ENCODE measurements around the gene P3H3.
"Not testable (repeated sequence)": the region's sequence is repeated elsewhere in the genome, so short reads cannot be mapped to it uniquely, and the experiment has no call there.

The P3H3 gene

GRCh38 chr12:6843118-6843902, 15.1 kb downstream of the P3H3 start:
- no peak for DNase-seq (ENCODE audit: low read depth in 2 of 2)

GRCh38 chr12:6845395-6845794, 17.2 kb downstream of the P3H3 start:
- no peak for DNase-seq (ENCODE audit: low read depth in 2 of 2)

DNA sequence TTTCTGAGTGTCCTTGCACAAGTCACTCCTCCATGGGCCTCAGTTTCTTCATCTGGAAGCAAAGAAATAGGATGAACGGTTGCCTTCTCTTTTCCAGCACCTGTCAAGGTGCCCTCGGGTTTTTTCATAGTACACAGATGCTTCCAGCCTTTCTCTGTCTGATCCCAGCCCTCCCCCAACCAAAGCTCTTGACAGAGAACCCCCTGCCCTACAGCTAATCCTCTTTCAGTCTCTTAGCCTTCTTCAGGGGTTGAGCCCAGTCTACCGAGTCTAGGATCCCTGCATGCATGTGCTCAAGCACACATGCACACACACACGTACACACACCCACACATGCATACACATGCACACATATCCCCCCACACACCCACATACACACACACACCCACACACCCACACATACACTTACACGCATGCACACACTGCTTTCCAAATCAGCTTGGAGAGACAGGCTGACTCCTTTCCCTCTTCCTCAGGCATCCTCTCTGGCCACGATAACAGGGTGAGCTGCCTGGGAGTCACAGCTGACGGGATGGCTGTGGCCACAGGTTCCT, 18.2 kb downstream of the P3H3 start:
- no peak for DNase-seq (ENCODE audit: low read depth in 2 of 2)

DNA sequence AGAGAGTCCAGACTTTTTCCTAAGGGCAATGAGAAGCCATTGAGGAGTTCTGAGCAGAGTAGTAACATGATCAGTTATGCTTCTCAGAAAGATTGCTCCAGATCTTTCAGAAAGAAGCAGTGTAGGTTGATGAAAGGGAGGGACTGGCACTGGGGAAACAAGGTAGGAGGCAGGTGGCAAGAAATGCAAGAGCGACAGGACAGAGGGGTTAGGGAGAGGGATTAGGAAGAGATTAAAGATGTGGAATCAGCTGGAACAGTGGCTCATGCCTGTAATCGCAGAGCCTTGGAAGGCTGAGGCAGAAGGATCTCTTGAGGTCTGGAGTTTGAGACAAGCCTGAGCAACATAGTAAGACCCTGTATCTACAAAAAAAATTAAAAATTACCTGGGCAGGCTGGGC, 19.5 kb downstream of the P3H3 start:
- DNase-seq (ENCODE audit: low read depth in 2 of 2) = no peak

DNA sequence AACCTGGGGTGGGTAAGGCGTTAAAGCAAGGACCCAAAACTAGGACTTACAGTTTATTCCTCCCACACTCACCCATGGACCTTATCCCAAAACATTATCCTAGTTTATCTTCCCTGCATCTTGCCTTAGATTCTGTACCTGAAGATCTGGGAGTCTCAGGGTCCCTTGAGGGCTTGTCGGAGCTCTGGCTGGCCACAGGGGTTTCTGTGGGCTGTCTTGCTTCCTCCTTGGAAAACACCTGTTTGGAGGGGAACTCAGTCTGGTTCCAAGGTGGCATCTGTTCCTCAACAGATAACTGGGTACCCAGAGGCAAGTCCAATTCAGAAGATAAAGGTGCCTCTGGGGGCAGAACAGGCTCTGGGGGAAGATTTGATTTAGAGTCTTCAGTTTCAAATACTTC, 21.2 kb downstream of the P3H3 start:
- no peak for DNase-seq (ENCODE audit: low read depth in 2 of 2)

DNA sequence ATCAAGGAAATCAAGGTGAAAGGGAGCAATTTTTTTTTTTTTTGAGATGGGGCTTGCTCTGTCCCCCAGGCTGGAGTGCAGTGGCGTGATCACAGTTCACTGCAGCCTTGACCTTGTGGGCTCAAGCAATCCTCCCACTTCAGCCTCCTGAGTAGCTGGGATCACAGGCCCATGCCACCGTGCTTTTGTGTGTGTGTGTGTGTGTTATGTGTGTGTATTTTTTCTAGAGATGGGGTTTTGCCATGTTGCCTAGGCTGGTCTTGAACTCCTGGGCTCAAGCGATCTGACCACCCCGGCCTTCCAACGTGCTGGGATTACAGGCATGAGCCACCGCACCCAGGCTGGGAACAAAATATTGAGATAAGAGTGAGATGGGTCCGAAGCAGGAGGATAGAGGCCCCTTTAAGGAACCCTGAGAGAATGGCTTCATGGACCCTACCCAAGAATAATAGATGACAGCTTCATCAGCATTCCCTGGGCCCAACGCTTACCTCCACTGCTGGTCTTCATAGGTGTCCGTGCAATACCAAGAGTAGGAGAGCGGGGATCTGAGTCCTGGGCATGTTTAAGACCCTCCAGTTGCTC, 21.9 kb downstream of the P3H3 start:
- DNase-seq (ENCODE audit: low read depth in 2 of 2) = no peak

- DNase-seq (ENCODE audit: low read depth in 2 of 2) = no peak
Measured at GRCh38 chr12:6850796-6851152, 22.6 kb downstream of the P3H3 start.

- peak; percentile 94 to 96 for DNase-seq (ENCODE audit: low read depth in 2 of 2)
Measured at GRCh38 chr12:6851153-6851920, 23.1 kb downstream of the P3H3 start, which contains the start of gene CDCA3. TSS of gene CDCA3 (minus strand) at chr12:6851286. CDS start at chr12:6850952, 334 bp downstream.

DNA sequence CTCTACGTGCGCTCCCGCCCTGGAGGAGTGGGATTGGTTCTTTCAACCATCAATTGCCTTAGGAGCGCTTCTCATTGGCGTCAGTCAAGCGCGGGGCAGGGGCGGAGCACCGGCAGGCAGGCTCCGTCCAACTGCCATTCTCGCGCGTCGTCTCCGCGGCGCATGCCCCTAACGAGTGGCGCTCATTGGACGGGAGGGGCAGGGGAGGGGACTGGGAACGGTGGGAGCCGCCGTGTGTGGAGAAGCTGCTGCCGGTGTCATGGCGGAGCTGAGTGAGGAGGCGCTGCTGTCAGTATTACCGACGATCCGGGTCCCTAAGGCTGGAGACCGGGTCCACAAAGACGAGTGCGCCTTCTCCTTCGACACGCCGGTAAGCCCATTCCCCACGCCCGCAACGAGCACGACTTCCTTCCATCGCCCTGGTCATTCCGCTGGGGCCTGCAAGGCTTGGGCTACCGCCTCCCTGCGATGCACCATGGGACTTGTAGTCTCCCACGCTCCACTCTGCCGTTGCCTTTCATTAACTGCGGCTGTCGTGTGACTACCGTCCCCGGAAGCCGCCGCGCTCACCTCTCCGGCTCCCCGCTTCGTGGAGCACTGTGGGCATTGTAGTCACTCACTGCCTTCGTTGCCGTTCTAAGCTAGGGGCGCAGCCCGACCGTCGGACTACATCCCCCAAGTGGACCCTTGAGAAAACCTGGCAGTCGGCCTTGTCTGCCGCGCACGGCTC, 23.9 kb downstream of the P3H3 start, which contains the start of gene USP5:
USP5 (plus strand) TSS at position 230 of the 730 bp plus-strand sequence; CDS start at position 260, 30 bp downstream.
- DNase-seq (ENCODE audit: low read depth in 2 of 2) = peak; percentile 98 to 99

- peak; percentile 71 to 74 for DNase-seq (ENCODE audit: low read depth in 2 of 2)
Measured at GRCh38 chr12:6852651-6853354, 24.6 kb downstream of the P3H3 start.

- DNase-seq (ENCODE audit: low read depth in 2 of 2) = no peak
Measured at GRCh38 chr12:6853626-6854025, 25.4 kb downstream of the P3H3 start.

GRCh38 chr12:6854036-6854435, 25.8 kb downstream of the P3H3 start:
- no peak for DNase-seq (ENCODE audit: low read depth in 2 of 2)

- no peak for DNase-seq (ENCODE audit: low read depth in 2 of 2)
Measured at GRCh38 chr12:6855322-6855721, 27.1 kb downstream of the P3H3 start.

DNA sequence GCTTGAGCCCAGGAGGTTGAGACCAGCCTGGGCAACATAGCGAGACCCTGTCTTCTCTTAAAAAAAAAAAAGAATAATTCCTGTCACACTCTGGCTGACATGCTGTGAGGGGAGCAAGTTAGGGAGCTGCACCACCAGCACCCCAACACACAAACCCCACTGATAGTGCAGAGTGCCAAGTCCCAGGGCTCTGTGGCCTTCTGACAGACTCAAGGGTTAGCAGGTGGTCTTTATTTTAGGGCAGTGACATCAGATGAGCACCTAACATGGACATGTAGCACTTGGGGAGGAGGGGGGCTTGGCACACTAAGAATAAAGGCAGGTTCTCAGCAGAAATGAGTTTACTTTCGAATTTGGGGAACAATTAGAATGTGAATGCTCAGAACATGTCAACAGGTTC, 30.6 kb downstream of the P3H3 start:
- no peak for DNase-seq (ENCODE audit: low read depth in 2 of 2)

GRCh38 chr12:6860116-6860515, 31.9 kb downstream of the P3H3 start:
- DNase-seq (ENCODE audit: low read depth in 2 of 2) = no peak

DNA sequence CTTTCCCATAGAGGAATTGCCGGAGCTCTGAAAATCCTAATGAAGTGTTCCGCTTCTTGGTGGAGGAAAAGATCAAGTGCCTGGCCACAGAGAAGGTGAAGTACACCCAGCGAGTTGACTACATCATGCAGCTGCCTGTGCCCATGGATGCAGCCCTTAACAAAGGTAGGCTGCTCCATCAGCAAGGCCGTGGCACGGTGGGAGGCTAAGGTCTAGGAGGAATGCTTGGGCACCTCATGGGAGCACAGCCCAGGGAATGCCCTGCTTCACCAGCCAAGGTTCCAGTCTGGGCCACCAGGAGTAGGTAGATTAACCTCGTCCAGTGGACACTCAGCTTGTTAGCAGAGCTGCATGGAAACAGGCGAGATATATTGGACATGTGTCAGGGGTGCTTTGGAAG, 32.7 kb downstream of the P3H3 start:
- no peak for DNase-seq (ENCODE audit: low read depth in 2 of 2)

GRCh38 chr12:6861391-6861790, 33.2 kb downstream of the P3H3 start:
- no peak for DNase-seq (ENCODE audit: low read depth in 2 of 2)

GRCh38 chr12:6863033-6863432, 34.8 kb downstream of the P3H3 start:
- DNase-seq (ENCODE audit: low read depth in 2 of 2) = no peak

GRCh38 chr12:6863586-6864321, 35.5 kb downstream of the P3H3 start:
- DNase-seq (ENCODE audit: low read depth in 2 of 2) = no peak

GRCh38 chr12:6865307-6865706, 37.1 kb downstream of the P3H3 start:
- not testable (repeated sequence) for DNase-seq (ENCODE audit: low read depth in 2 of 2)

Data from stimulated activated CD4-positive, alpha-beta T cell treated with anti-CD3 and anti-CD28 coated beads, Interleukin-15, amount 100 ng/mL, for 48 hours (primary cell).